ENCODE results near the gene TMED6.

- TF ChIP-seq, protein P1, sequence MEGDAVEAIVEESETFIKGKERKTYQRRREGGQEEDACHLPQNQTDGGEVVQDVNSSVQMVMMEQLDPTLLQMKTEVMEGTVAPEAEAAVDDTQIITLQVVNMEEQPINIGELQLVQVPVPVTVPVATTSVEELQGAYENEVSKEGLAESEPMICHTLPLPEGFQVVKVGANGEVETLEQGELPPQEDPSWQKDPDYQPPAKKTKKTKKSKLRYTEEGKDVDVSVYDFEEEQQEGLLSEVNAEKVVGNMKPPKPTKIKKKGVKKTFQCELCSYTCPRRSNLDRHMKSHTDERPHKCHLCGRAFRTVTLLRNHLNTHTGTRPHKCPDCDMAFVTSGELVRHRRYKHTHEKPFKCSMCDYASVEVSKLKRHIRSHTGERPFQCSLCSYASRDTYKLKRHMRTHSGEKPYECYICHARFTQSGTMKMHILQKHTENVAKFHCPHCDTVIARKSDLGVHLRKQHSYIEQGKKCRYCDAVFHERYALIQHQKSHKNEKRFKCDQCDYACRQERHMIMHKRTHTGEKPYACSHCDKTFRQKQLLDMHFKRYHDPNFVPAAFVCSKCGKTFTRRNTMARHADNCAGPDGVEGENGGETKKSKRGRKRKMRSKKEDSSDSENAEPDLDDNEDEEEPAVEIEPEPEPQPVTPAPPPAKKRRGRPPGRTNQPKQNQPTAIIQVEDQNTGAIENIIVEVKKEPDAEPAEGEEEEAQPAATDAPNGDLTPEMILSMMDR (IDR thresholded peaks at IDR 0.05), result no peak
- TF ChIP-seq EP300 (IDR thresholded peaks at IDR 0.05), result no peak
Measured at GRCh38 chr16:69298261-69298660, 53.3 kb downstream of the TMED6 start.
